ENCODE measurements around the gene CASK.

- TF ChIP-seq CTCF (IDR thresholded peaks at IDR 0.05; ENCODE audit: poor library complexity) (no peak), EZH2 (IDR thresholded peaks at IDR 0.05; ENCODE audit: borderline replicate concordance) (no peak)
Observed at GRCh38 chrX:41482154-41482850, 441.1 kb downstream of the CASK start.
